ENCODE measurements around the gene DARS1. TPM values are rescaled to one million over a fixed set of nuclear protein-coding genes. Genes with fewer than 3 reads are reported as not detected.

The DARS1 gene
- polyA plus RNA-seq, 1 of the 3 experiments (the other 2 are of a cell fraction): 52.2 TPM

DNA sequence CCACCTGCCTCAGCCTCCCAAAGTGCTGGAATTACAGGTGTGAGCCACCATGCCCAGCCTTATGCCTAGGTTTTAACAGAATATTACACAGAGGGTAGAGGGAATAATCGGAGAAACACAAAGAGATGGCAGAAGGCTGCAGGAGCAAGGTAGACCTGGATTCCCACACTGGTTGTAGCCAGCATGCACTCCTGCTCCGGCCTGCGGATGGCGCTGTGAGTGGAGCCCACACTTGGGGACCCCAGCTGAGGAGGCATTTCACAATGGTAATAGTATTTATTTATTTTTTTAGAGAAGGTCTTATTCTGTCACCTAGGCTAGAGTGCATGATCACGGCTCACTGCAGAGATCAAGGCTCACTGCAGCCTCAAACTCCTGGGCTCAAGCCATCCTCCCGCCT lies 38.8 kb upstream of the DARS1 start (continued):
- no peak for TF ChIP-seq REST (IDR thresholded peaks at IDR 0.05; ENCODE audit: low read depth, low read length)
- no peak for TF ChIP-seq POLR2AphosphoS5 (IDR thresholded peaks at IDR 0.05; ENCODE audit: low read depth, low read length)
- TF ChIP-seq YY1 (IDR thresholded peaks at IDR 0.05; ENCODE audit: low read depth): no peak

DNA sequence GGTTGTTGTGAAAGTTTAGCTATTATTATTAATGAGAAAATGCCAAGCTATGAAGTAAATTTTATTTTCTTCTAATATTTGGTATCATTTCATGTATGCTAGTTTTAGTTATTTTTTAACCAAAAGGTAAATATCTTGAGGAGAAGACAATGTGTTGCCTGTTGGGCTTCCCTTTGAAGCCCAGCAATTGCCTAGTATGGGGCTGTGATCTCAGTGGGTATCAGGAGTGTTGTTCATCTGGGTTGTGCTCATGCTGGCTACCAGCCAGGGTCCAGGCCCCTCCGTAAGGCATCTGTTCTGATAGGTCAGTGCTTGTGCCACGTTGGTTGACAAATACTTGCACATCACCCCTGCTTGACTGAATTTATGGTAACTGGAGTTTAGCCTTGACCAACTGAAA lies 38.0 kb upstream of the DARS1 start:
- Histone ChIP-seq H3K4me2 (no peak overlapping the region), H3K27me3 (ENCODE audit: insufficient read depth) (no peaks in the 10 kb centered on the region), H4K20me1 (ENCODE audit: insufficient read depth) (no peaks in the 10 kb centered on the region), H3K79me2 (ENCODE audit: insufficient read depth) (no peaks in the 10 kb centered on the region), H3K4me1 (ENCODE audit: control insufficient read depth in 1 of 2, insufficient read depth in 2 of 2, low read depth in 1 of 2, low read length in 1 of 2) (peaks cover 0 to 4% of the 10 kb centered on the region in 2 experiments; a peak in 1 of 4 replicates), H3K36me3 (replicated peaks in 1 of 2; ENCODE audit: control insufficient read depth in 1 of 2, insufficient read depth in 2 of 2, low read length in 1 of 2) (no peaks in the 10 kb centered on the region), H3K9me2 (no peaks in the 10 kb centered on the region), H3K4me3 (ENCODE audit: low read depth in 2 of 2, low read length in 1 of 2) (no peak overlapping the region), H3F3A (replicated peaks; ENCODE audit: insufficient read depth) (no peaks in the 10 kb centered on the region), H2AFZ (ENCODE audit: low read depth) (no peak overlapping the region), H3K9me3 (no peaks in the 10 kb centered on the region), H3K9ac (no peak overlapping the region), H3K27ac (ENCODE audit: low read depth in 2 of 2, low read length in 1 of 2) (no peak overlapping the region)
- POLR2A ChIA-PET: no interaction called here
- CTCF ChIA-PET: interaction anchor here (1.6 kb wide), 1 partner anchor 109 kb away, joined by 4 read pairs; no protein-coding TSS in a partner anchor
- TF ChIP-seq CHD2 (IDR thresholded peaks at IDR 0.05; ENCODE audit: low read length, partially characterized antibody): no peak
- no peak for TF ChIP-seq MXI1 (IDR thresholded peaks at IDR 0.05; ENCODE audit: low read depth, low read length)
- TF ChIP-seq, protein P1, sequence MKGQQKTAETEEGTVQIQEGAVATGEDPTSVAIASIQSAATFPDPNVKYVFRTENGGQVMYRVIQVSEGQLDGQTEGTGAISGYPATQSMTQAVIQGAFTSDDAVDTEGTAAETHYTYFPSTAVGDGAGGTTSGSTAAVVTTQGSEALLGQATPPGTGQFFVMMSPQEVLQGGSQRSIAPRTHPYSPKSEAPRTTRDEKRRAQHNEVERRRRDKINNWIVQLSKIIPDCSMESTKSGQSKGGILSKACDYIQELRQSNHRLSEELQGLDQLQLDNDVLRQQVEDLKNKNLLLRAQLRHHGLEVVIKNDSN (IDR thresholded peaks at IDR 0.05; ENCODE audit: borderline replicate concordance, low read depth): no peak
- TF ChIP-seq, protein P2, sequence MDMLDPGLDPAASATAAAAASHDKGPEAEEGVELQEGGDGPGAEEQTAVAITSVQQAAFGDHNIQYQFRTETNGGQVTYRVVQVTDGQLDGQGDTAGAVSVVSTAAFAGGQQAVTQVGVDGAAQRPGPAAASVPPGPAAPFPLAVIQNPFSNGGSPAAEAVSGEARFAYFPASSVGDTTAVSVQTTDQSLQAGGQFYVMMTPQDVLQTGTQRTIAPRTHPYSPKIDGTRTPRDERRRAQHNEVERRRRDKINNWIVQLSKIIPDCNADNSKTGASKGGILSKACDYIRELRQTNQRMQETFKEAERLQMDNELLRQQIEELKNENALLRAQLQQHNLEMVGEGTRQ (IDR thresholded peaks at IDR 0.05; ENCODE audit: borderline replicate concordance, low read depth, low read length): no peak
- TF ChIP-seq JUND (IDR thresholded peaks at IDR 0.05): no peak
- no peak for TF ChIP-seq GATA2 (CRISPR knock-in tag; IDR thresholded peaks at IDR 0.05)
- no peak for TF ChIP-seq EZH2phosphoT487 (IDR thresholded peaks at IDR 0.05; ENCODE audit: borderline replicate concordance, low read depth)
- no peak for TF ChIP-seq YY1 (IDR thresholded peaks at IDR 0.05; ENCODE audit: low read depth)
- TF ChIP-seq GABPA (IDR thresholded peaks at IDR 0.05; ENCODE audit: low read depth): no peak
- no peak for TF ChIP-seq FOXJ3 (CRISPR knock-in tag; IDR thresholded peaks at IDR 0.05)
- TF ChIP-seq IRF3 (IDR thresholded peaks at IDR 0.05; ENCODE audit: low read depth, low read length): no peak
- DNase-seq: peak; percentile 37
- WGBS (ENCODE audit: low lambda C conversion rate): 27% methylated on average over 2 of the region's 2 CpGs

Measured in SK-N-SH (cell line).